ENCODE measurements around the gene CDIPT.
A peak's percentile ranks its signal among the peaks of the same experiment; 100 is the strongest.

The CDIPT gene

GRCh38 chr16:29815032-29815721 is 47.8 kb downstream of the CDIPT start:
- no peaks in the 10 kb centered on the region for H3K9me3 ChIP-seq (replicated peaks in 1 of 11)
- peaks cover 18 to 33% (median 26%) of the 10 kb centered on the region in 11 experiments for H3K36me3 ChIP-seq
- H4K20me1 ChIP-seq: peaks cover 8 to 43% (median 27%) of the 10 kb centered on the region in 11 experiments; a peak in 21 of 22 replicates
- peaks cover 0 to 11% (median 0%) of the 10 kb centered on the region in 11 experiments; a peak in 3 of 22 replicates for H3K27me3 ChIP-seq
- H3K4me2 ChIP-seq: peak overlapping the region; percentile 95 to 100 (median 100)
- TF ChIP-seq Cebpa-rat (IDR thresholded peaks at IDR 0.05): no peak
- peak overlapping the region; percentile 79 to 99 (median 96) for H3K9ac ChIP-seq
- H3K4me3 ChIP-seq: peak overlapping the region; percentile 68 to 87 (median 80)
- peaks cover 77 to 85% (median 82%) of the 10 kb centered on the region in 10 experiments for H3K4me1 ChIP-seq
- peak overlapping the region; percentile 25 to 98 (median 87); a peak in 21 of 22 replicates for H3K27ac ChIP-seq

DNA sequence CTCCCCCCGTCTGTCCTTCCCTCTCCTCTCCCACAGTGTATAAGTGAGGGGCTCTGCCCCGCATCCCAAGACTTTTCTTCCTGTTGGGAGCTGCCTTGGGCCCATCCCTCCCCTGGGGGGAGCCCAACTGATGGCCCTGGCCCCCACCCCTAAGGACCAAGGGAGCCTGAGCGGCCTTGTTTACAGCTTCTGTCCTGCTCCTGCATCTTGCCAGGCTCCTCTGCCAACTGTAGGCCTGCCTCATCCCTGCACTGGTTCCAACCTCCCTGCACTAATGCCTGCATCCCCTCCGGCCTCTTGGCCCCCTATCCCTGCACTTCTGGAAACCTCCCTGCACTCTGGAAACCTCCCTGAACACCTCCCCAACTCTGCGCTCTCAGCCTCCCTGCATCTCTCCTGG is 48.4 kb downstream of the CDIPT start:
- no peaks in the 10 kb centered on the region for H3K9me3 ChIP-seq (replicated peaks in 1 of 11)
- peak overlapping the region in 10 of 11 experiments; percentile 79 to 99 (median 96); a peak in 19 of 22 replicates for H3K9ac ChIP-seq
- no peak for TF ChIP-seq Cebpa-rat (IDR thresholded peaks at IDR 0.05)
- H3K4me2 ChIP-seq: peak overlapping the region; percentile 95 to 100 (median 100)
- H3K4me1 ChIP-seq: peaks cover 77 to 85% (median 81%) of the 10 kb centered on the region in 10 experiments
- peak overlapping the region in 9 of 11 experiments; percentile 81 to 98 (median 88); a peak in 18 of 22 replicates for H3K27ac ChIP-seq
- H3K36me3 ChIP-seq: peaks cover 14 to 34% (median 28%) of the 10 kb centered on the region in 11 experiments
- H3K4me3 ChIP-seq: peak overlapping the region; percentile 68 to 87 (median 80)
- H3K27me3 ChIP-seq: peaks cover 0 to 11% (median 0%) of the 10 kb centered on the region in 11 experiments; a peak in 3 of 22 replicates
- peaks cover 13 to 43% (median 29%) of the 10 kb centered on the region in 11 experiments; a peak in 21 of 22 replicates for H4K20me1 ChIP-seq

DNA sequence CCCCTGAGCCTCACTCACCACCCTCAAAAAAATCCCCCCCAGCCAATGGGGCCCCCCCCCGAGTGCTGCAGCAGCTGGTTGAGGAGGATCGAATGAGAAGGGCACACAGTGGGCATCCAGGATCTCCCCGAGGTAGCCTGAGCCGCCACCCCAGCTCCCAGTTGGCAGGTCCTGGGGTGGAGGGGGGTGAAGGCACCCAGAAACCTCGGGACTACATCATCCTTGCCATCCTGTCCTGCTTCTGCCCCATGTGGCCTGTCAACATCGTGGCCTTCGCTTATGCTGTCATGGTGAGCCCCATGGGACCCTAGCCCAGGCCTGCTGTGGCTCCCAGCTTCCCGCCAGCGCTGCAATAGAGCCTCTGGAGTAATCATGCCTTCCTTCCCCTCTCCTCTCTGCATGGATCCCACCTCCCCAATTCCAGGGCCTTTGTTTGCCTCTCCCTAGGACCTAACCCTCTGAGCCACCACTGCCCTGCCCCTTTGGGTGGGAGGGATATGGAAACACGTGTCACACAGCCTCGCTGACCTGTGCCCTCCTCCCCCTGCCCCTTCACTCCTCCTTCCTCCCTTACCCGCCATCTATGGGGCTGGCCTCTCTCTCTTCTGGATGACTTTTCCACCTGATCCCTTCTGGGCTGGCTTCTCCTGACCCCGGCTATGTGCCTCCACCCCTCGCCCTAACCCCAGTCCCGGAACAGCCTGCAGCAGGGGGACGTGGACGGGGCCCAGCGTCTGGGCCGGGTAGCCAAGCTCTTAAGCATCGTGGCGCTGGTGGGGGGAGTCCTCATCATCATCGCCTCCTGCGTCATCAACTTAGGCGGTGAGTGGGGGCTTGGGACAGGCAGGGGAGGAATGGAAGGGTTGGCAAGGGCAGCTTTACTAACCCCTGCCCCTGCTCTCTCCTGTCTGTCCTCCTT is 49.1 kb downstream of the CDIPT start:
- H3K36me3 ChIP-seq: peaks cover 13 to 33% (median 27%) of the 10 kb centered on the region in 11 experiments; a peak in 21 of 22 replicates
- peaks cover 0 to 11% (median 0%) of the 10 kb centered on the region in 11 experiments; a peak in 3 of 22 replicates for H3K27me3 ChIP-seq
- no peak for TF ChIP-seq Cebpa-rat (IDR thresholded peaks at IDR 0.05)
- H3K4me1 ChIP-seq: peaks cover 77 to 85% (median 81%) of the 10 kb centered on the region in 10 experiments
- peaks cover 19 to 42% (median 29%) of the 10 kb centered on the region in 11 experiments; a peak in 21 of 22 replicates for H4K20me1 ChIP-seq
- H3K9me3 ChIP-seq (replicated peaks in 1 of 11): no peaks in the 10 kb centered on the region
- peak overlapping the region; percentile 68 to 87 (median 80); a peak in 18 of 20 replicates for H3K4me3 ChIP-seq
- peak overlapping the region; percentile 95 to 100 (median 100) for H3K4me2 ChIP-seq
- peak overlapping the region in 9 of 11 experiments; percentile 81 to 98 (median 88); a peak in 17 of 22 replicates for H3K27ac ChIP-seq
- H3K9ac ChIP-seq: peak overlapping the region in 9 of 11 experiments; percentile 85 to 99 (median 97); a peak in 17 of 22 replicates

GRCh38 chr16:29812754-29813643 is 50.0 kb downstream of the CDIPT start:
- TF ChIP-seq Cebpa-rat (IDR thresholded peaks at IDR 0.05): no peak
- Histone ChIP-seq H3K27ac (peak overlapping the region in 7 of 11 experiments; percentile 81 to 98 (median 89); a peak in 13 of 22 replicates), H3K27me3 (peaks cover 0 to 11% (median 0%) of the 10 kb centered on the region in 11 experiments; a peak in 3 of 22 replicates), H3K36me3 (peaks cover 11 to 32% (median 25%) of the 10 kb centered on the region in 11 experiments; a peak in 20 of 22 replicates), H4K20me1 (peaks cover 24 to 44% (median 35%) of the 10 kb centered on the region in 11 experiments; a peak in 21 of 22 replicates), H3K9me3 (replicated peaks in 1 of 11) (no peaks in the 10 kb centered on the region), H3K9ac (peak overlapping the region in 9 of 11 experiments; percentile 68 to 99 (median 97); a peak in 18 of 22 replicates), H3K4me1 (peaks cover 73 to 81% (median 78%) of the 10 kb centered on the region in 10 experiments), H3K4me2 (peak overlapping the region; percentile 95 to 100 (median 100)), H3K4me3 (peak overlapping the region; percentile 74 to 88 (median 81); a peak in 19 of 20 replicates)

GRCh38 chr16:29811896-29812665 is 50.9 kb downstream of the CDIPT start, which contains the start of gene PRRT2:
TSS of gene PRRT2 (plus strand) at chr16:29812193. CDS start at chr16:29813055, 862 bp downstream.
- Histone ChIP-seq H3K27me3 (peaks cover 0 to 11% (median 0%) of the 10 kb centered on the region in 11 experiments; a peak in 3 of 22 replicates), H3K27ac (peak within 1 kb of the TSS in 9 of 11 experiments; percentile 27 to 98 (median 88); a peak in 18 of 22 replicates), H3K9me3 (replicated peaks in 1 of 11) (no peaks in the 10 kb centered on the region), H3K4me1 (peaks cover 65 to 72% (median 69%) of the 10 kb centered on the region in 10 experiments), H3K4me3 (peak within 1 kb of the TSS; percentile 74 to 88 (median 81)), H4K20me1 (peaks cover 24 to 44% (median 37%) of the 10 kb centered on the region in 11 experiments; a peak in 21 of 22 replicates), H3K9ac (peak within 1 kb of the TSS; percentile 38 to 99 (median 96); a peak in 21 of 22 replicates), H3K36me3 (peaks cover 11 to 35% (median 25%) of the 10 kb centered on the region in 11 experiments; a peak in 20 of 22 replicates), H3K4me2 (peak within 1 kb of the TSS; percentile 95 to 100 (median 100))
- TF ChIP-seq Cebpa-rat (IDR thresholded peaks at IDR 0.05): no peak

- Histone ChIP-seq H3K9ac (peak overlapping the region; percentile 38 to 99 (median 96); a peak in 21 of 22 replicates), H3K4me1 (peaks cover 65 to 71% (median 68%) of the 10 kb centered on the region in 10 experiments), H4K20me1 (peaks cover 24 to 44% (median 37%) of the 10 kb centered on the region in 11 experiments; a peak in 21 of 22 replicates), H3K9me3 (replicated peaks in 1 of 11) (no peaks in the 10 kb centered on the region), H3K4me3 (peak overlapping the region; percentile 74 to 88 (median 81)), H3K27ac (peak overlapping the region in 9 of 11 experiments; percentile 27 to 98 (median 65); a peak in 16 of 22 replicates), H3K4me2 (peak overlapping the region; percentile 95 to 100 (median 100)), H3K36me3 (peaks cover 11 to 36% (median 25%) of the 10 kb centered on the region in 11 experiments; a peak in 20 of 22 replicates), H3K27me3 (peaks cover 0 to 11% (median 0%) of the 10 kb centered on the region in 11 experiments; a peak in 3 of 22 replicates)
- TF ChIP-seq Cebpa-rat (IDR thresholded peaks at IDR 0.05): no peak
These were observed 51.7 kb downstream of the CDIPT start for GRCh38 chr16:29811170-29811895.
